ENCODE results near the gene RGS3. TPM values are rescaled to one million over a fixed set of nuclear protein-coding genes. Genes with fewer than 3 reads are reported as not detected.
A peak's percentile ranks its signal among the peaks of the same experiment; 100 is the strongest.

Gene RGS3
- total RNA-seq, 1 donor from 2014 or later: 187 TPM

DNA sequence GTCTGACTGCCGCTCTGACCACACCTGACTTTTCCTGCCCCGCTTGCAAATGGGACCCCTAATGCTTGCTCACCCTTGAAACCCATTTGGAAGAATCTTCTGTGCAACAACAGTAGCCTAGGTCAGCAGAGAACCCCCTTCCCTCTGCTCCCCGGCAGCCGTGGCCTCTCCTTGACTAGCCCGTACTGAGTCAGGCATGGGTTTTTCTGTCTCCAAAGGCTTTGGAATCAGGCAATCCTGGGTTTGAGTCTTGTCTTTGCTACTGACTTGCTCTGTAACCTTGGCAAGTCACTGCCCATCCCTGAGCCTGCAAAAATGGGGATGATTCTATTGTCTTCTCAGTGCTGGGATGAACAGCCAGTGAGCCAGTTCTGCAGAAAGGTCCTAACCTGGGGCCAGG, 135.4 kb downstream of the RGS3 start:
- H3K4me1 ChIP-seq: peaks cover 97% of the 10 kb centered on the region
- DNase-seq: no peak
- no peak for TF ChIP-seq CTCF (IDR thresholded peaks at IDR 0.05; ENCODE audit: borderline replicate concordance)
- peak overlapping the region; percentile 94 for H3K27ac ChIP-seq (replicated peaks)
- intact Hi-C loops (cut with micrococcal nuclease): no loop called here
- H3K9me3 ChIP-seq (replicated peaks): no peaks in the 10 kb centered on the region
- peaks cover 31% of the 10 kb centered on the region for H3K36me3 ChIP-seq
- H3K4me3 ChIP-seq: peak overlapping the region; percentile 82
- no peaks in the 10 kb centered on the region for H3K27me3 ChIP-seq (ENCODE audit: low read depth)

- H3K4me1 ChIP-seq: peaks cover 90% of the 10 kb centered on the region
- H3K36me3 ChIP-seq: peaks cover 31% of the 10 kb centered on the region
- no peak for TF ChIP-seq CTCF (IDR thresholded peaks at IDR 0.05; ENCODE audit: borderline replicate concordance)
- no peak for DNase-seq
- no peaks in the 10 kb centered on the region for H3K9me3 ChIP-seq (replicated peaks)
- no peaks in the 10 kb centered on the region for H3K27me3 ChIP-seq (ENCODE audit: low read depth)
- no peak overlapping the region for H3K4me3 ChIP-seq
- intact Hi-C loops (cut with micrococcal nuclease): no loop called here
- peak overlapping the region; percentile 94 for H3K27ac ChIP-seq (replicated peaks)
Measured at GRCh38 chr9:113599646-113600022, 136.1 kb downstream of the RGS3 start.

DNA sequence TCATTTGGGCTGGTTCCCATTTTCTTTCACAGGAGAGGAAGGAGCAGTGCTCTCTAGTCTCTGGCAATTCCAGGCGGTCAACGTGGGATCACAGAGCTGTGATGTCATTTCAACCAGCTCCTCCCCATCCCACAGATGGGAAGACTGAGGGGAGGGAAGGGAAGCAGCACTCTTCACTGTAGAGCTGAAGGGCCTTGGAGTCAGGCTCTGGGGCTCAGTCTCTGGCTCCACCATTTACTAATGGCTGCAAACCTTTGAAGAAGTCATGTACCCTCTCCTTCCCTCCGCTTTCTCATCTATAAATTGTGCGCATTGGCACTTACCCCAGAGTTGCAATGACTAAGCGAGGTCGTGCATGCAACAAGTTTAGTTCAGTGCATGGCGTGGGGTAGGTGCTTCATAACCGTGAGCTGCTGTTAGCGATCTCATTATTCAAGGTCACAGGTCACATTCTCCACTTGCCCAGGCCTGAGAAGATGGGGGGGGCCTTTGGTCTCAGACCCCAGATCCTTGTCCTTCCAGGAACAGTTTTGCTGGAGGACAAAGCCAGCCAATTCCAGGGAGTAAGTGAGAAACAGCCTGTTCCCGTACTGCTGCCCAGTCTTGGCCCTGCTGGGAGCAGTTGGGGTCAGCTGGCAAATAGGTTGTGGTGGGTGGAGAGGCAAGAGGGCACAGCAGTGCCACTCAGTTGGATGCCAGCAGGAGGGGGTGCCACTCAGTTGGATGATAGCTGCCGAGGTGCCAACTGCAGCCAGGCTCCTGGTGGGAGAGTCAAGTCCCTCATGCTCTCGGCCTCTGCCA, 136.7 kb downstream of the RGS3 start:
- Histone ChIP-seq H3K27me3 (ENCODE audit: low read depth) (no peaks in the 10 kb centered on the region), H3K9me3 (replicated peaks) (no peaks in the 10 kb centered on the region), H3K27ac (replicated peaks) (peak overlapping the region; percentile 94), H3K36me3 (peaks cover 31% of the 10 kb centered on the region), H3K4me3 (no peak overlapping the region), H3K4me1 (peaks cover 85% of the 10 kb centered on the region)
- DNase-seq: no peak
- intact Hi-C loops (cut with micrococcal nuclease): no loop called here
- no peak for TF ChIP-seq CTCF (IDR thresholded peaks at IDR 0.05; ENCODE audit: borderline replicate concordance)

GRCh38 chr9:113600871-113601614, 137.5 kb downstream of the RGS3 start:
- Histone ChIP-seq H3K36me3 (peaks cover 23% of the 10 kb centered on the region), H3K9me3 (replicated peaks) (no peaks in the 10 kb centered on the region), H3K4me1 (peaks cover 76% of the 10 kb centered on the region), H3K27ac (replicated peaks) (peak overlapping the region; percentile 94), H3K27me3 (ENCODE audit: low read depth) (no peaks in the 10 kb centered on the region), H3K4me3 (no peak overlapping the region)
- no peak for TF ChIP-seq CTCF (IDR thresholded peaks at IDR 0.05; ENCODE audit: borderline replicate concordance)
- intact Hi-C loops (cut with micrococcal nuclease): no loop called here
- no peak for DNase-seq

DNA sequence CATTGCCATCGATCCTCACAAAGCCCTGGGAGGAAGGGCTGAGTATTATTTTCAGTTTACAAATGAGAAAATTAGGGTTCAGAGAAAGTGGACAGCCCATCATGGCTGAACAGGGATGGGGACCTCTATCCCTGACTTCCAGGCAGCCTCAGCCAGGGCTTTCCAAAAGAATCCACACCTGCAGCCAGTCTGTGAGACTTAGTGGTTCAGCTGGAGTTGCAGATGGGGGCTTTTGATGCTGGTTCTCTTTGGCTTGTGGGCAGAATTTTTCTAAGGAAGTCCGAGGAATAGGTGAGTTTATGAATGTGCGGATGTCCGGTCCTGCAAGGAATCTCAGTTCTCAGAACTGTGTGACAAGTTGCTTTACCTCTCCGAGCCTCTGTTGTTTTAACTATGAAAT, 138.1 kb downstream of the RGS3 start:
- H3K36me3 ChIP-seq: peaks cover 17% of the 10 kb centered on the region
- H3K4me3 ChIP-seq: no peak overlapping the region
- DNase-seq: no peak
- TF ChIP-seq CTCF (IDR thresholded peaks at IDR 0.05; ENCODE audit: borderline replicate concordance): no peak
- H3K27me3 ChIP-seq (ENCODE audit: low read depth): no peaks in the 10 kb centered on the region
- intact Hi-C loops (cut with micrococcal nuclease): no loop called here
- peaks cover 70% of the 10 kb centered on the region for H3K4me1 ChIP-seq
- peak overlapping the region; percentile 94 for H3K27ac ChIP-seq (replicated peaks)
- H3K9me3 ChIP-seq (replicated peaks): no peaks in the 10 kb centered on the region

All from left ventricle myocardium inferior (tissue), 1 donor.